KBM-7 (cell line): Measurements from ENCODE around the gene NPR2.

Source experiments
- DNase-seq: peaks from one replicate; pipeline ENCODE4 v3.0.0-alpha.2; 2015
- in situ Hi-C: fragments of 300-500 bp; cut with MboI; formaldehyde crosslinking; loops from 2 replicates; pipeline ENCODE4 v1.14.3; 2020; ENCODE audit warnings: low sequenced_read_pairs, low pct_unique_long_range_greater_than_20kb, mixed read lengths

Gene NPR2

DNA sequence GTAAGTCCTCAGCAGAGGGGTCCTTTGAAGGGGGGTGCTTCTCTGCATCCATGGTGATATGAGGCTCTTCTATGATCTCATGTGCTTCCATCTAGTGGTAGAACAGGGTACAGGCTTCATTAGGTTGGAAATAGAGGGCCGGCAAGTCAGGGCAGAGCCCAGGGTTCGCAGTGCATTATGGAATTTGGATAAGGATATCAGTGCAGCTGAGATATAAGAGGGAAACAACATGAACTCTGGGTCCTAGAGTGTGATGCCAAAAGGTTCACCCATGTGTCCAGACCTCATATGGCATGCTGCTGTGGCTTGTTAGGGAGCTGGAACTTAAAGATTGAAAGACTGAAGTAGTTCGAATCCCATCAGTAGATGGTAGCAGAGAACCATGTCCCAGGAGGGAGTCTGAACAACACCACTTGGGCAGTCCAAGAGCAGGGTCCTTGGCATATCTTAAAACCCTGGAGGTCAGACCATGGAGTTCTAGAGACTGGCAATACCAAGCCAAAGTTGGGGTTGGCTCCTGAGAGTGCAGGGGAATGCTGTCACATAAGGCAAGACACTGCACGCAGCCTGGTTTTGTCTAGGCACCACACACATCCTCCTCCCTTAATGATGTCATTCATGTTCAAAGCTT is 34.8 kb downstream of the NPR2 start:
- in situ Hi-C loops = no loop called here
- DNase-seq = peak; percentile 90

DNA sequence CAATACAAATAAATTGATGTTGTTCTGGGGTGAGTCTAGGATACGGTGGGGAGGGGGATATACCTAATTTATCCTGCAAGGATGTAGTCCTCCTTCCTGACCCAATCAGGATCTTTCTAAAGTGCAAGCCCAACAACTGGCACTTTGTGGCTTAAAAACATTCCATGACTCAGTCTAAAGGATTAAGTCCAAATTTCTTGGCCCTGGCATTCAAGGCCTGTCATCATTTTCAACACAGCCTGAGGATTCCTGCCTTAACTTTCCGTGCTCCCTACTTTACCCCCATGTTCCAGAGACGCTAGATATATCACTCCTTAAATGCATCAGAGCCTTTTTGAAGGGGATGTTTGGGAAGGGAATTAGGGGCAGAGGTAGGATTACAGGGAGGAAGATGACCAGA is 36.1 kb downstream of the NPR2 start:
- no peak for DNase-seq
- in situ Hi-C loops = no loop called here

DNA sequence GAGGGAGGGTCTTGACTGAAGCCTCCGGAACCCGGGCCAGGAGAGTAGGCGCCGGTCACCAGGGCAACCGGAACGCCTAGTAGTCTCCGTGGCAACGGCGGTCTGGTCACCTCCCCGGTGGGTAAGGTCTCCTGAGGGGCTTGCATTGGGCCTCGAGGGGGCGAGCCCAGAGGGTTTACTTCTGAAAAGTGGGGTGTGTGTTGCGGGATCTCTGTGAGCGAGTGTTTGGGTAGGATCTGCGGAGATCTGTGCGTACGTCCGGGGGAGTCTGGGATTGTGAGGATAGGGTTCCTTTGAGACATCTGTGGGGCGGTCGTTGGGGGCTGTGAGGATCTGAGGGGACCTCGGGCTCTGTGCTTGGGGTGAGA is 37.3 kb downstream of the NPR2 start, which contains the start of gene FAM221B:
Gene FAM221B, minus strand, starts transcription at position 17 of the 368 bp plus-strand sequence. CDS start 2,571 bp downstream, outside the sequence.
- in situ Hi-C loops = no loop called here
- no peak for DNase-seq

DNA sequence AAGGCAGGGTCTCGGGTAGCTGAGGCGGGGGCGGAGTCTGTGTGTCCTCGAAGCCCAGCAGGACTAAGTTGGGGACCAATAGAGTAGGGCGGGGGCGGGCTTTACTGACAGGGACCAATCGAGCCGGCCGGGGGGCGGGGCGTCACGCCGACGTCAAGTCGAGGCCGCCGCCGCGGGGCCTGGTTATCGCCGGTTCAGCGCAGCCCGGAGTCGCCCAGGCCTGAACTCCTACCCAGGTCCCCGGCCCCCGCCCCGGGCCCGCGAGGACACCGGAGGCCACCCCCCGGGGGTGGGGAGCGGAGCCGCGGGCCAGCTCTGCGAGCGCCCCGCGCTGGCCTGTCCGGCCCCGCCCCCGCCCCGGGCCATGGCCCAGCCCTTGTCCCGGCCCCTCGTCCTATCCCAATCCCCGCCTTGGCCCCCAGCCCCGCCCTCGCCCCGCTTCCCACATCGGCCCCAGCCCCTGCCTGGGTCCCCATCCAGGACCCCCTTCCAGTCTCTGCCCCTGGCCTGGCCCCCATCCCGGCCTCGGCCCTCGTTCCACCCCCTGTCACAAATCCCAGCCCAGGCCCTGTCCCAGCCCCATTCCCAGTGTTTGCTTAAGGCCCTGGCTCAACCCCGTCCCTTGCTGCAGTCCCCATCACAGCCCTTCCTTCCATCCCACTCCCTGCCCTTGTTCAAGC is 37.8 kb downstream of the NPR2 start, which contains the start of gene TMEM8B:
Gene TMEM8B, plus strand, starts transcription at position 145 of the 680 bp plus-strand sequence. Its CDS starts 220 bp downstream, at position 365.
- in situ Hi-C loops = no loop called here
- peak; percentile 80 for DNase-seq

DNA sequence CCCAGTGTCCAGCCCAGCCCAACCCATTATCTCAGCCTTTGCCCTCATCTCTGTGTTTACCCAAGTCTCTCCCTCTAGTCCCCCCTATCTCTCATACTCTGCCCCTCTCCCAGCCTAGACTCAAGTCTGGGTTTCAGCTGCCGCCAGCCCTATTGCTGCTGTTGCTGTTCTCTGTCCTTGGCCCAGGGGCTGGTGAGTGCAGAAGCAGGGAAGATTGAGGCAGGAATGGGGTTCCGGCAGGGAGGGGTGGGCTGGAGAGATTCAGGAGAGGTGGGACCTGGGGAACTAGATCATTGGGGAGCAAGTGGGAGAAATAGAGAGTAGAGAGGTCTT is 38.3 kb downstream of the NPR2 start:
- DNase-seq = no peak
- in situ Hi-C loops = no loop called here

DNA sequence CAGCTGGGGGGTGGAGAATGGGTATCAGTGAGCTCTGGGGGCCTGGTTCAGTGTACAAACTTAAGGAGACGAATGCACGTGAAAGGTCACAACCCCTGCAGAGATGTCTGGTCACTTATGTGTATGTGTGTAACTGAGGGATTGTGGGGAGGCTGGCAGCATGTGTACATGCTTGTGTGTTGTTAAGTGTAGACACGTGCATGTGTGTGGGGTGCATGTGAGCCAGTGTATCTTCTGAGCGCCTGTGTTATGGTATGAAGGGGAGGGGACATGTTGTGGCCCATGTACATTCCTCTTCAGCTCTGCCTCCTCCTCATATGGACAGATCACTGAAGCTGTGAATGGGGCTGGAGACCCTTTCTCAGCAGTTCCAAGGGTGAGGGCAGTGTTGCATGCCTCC is 39.6 kb downstream of the NPR2 start:
- in situ Hi-C loops = no loop called here
- no peak for DNase-seq

DNA sequence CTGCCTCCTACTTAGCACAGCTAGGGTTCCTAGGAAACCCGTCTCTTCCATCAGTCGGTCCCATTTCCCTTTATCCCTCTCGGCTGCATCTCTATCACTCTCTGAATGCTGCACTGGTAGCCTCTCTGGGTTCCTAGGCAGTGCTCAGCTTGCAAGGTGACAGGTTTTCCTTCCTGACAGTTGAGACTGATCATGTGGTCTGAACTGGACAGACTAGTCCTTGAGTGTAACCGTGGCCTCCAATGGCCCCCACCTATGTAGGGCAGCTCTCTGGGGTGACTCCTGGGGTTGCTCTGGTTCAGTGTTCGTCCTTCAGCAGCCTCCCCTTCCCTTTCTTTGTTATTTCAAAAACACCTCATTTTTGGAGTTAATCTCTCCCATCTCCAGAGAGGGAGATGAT is 41.4 kb downstream of the NPR2 start:
- DNase-seq = no peak

DNA sequence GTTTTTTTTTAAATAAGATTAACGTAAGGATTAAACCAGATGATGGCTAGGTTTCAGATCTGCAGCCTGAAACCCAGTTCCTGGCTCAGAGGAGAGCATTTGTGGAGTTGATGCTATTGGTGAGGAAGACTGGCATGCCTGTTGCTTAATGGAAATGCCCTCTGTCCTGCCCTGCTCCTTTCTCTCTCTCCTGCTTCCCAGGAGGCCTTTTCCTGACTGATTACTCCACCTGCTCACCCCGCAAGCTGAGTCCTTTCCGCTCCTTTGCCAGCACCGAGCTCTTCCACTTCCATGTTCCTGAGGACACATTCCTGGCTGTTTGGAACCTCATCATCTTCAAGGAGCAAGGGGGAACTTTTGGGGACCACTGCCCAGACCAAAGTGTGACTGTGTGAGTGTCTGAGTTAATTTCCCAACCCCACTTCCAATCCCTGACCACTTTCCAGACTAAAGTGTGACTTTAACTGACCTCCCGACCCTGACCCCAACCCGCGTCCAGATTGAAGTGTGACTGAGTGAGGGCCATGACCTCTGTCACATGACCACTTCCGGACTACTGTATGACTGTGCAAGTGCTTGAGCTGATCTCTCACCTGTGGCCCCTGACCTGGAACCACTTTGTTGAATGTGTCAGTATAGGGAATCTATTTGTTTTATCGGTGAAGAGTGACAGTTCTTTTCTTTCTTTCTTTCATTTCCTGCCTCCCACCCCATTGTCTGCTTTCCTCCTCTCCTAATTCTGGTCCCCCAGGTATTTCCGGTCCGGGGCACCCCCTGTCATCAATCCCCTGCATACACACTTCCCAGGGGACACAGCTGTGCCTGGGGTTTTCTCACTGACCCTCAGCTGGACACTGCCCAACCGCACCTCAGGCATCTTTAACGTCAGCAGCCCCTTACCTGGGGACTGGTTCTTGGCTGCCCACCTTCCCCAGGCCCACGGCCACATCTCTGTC is 43.1 kb downstream of the NPR2 start:
- in situ Hi-C loops = no loop called here
- no peak for DNase-seq

More for the DNA sequence above, 41.4 kb downstream of the NPR2 start:
- in situ Hi-C loops = no loop called here

DNA sequence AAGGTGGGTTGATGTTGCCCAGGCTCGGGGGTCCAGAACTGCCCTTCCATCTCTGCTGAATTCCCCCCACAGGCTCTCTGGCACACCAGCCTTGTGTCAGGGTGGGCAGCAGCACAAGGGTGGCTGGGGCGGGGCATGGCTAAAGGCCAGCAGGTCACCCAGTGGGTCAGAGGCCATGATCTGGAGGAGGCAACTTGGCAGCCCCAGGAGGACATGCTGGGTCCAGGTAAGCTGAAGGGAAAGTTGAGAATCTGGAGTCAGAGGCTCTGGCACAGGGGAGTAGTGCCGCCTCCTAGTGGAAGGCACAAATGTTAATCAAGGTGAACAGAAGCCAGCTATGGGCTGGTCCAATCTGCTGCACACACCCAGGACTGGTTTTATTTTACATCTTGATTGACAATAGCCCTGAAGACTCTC is 43.8 kb downstream of the NPR2 start:
- in situ Hi-C loops = no loop called here
- DNase-seq = peak; percentile 24

DNA sequence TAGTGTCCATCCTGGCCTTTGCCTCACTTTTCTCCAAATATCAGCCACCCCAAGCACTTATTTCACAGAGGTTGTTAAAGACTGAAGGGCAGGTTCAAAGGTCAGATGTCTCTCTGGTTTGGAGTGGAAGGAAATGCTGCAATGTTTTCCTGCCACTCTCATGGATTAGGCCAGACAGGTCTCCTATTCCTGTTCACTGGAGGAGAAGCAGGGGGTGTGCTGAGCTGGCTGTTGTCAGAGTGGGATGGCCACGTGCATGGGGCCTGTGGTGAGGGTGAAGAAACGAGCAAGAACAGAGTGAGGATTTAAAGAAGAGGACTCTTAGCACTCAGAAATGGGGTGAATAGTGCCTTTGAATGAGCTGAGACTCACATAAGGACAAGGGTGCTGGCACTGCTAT is 44.4 kb downstream of the NPR2 start:
- in situ Hi-C loops = no loop called here
- DNase-seq = no peak

DNA sequence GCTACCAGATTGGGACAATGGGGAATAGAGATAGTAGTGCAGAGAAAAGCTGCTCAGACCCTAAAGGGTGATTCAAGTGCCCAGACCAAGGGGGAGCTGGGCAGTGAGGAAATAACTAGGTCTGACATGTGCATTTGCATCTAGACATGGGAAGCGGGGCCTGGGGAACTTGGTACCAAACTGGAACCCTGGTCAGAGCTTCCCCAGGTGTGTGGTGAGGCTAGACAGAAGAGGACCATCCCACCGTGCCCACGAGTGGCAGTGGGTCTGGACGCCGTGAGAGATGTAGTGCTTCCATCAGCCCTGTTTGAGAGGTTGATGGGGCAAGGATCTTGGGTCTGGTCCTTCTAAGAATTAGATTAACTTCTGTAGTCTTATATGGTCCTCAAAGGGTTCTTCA is 45.2 kb downstream of the NPR2 start:
- in situ Hi-C loops = no loop called here
- no peak for DNase-seq

DNA sequence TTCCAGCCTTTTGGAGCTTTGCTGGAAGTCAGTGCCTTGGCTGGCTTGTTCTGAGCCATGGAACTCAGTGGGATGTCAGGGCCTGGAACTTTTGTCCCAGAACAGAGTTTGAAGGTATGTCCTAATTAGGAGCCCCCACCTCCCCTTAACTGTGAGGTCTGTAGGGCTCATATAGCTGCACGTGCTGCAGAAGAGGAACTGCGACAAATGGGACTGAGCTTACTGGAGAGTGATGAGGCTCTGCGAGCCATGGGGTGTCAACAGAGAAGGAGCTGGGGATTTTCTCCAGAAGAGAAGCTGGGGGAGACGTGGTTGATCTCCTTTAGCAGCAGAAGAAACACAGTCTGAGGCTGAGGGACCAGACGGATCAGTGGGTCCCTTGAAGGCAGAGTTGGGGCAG is 48.5 kb downstream of the NPR2 start:
- in situ Hi-C loops = no loop called here
- no peak for DNase-seq

DNA sequence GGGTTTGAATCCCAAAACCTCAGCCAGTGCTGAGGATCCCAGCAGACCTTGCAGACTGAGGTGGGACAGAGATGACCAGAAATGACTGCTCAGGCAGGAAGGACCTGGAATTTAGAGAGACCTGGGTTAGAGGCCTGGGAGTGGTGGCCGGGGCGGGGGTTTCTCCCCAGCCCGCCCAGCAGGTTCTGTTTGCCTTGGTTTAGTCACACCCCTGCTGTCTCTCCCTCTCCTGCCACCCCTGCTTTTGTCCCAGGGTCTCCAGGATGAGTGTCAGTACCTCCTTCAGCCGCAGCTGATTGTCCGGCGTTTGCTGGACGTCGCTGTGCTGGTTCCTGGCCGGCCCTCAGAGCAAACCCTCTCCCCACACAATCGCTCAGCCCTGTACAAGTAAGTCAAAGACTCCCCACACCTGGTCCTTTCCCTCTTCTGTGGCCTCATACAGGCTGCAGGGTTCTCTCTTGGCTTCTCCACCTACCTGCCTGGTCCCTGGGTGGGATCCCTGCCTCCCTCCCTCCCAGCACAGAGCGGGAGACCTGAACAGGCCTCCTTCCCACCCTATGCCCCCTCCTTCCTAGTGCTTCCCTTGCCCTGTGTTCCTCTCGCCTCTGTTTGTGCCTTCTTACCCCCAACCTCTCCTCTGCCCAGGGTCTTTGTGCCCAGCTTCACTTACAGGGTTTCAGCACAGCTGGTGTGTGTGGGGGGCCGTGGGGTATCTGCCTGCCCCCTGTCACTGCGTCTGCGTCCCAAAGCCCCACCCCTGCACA is 49.7 kb downstream of the NPR2 start:
- no peak for DNase-seq
- in situ Hi-C loops = no loop called here

DNA sequence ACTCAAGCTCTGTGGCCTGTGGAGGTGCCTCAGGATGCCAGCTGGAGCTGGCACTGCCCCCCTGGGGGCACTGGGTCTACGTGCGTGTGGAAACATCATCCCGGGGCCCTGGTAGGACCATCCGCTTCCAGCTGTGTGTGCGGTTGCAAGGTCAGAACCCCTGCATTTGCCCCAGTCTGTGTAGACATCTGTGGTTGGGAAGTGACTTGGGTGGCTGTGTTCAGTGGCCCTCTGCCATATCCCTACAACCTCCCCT is 50.2 kb downstream of the NPR2 start:
- no peak for DNase-seq
- in situ Hi-C loops = no loop called here

DNA sequence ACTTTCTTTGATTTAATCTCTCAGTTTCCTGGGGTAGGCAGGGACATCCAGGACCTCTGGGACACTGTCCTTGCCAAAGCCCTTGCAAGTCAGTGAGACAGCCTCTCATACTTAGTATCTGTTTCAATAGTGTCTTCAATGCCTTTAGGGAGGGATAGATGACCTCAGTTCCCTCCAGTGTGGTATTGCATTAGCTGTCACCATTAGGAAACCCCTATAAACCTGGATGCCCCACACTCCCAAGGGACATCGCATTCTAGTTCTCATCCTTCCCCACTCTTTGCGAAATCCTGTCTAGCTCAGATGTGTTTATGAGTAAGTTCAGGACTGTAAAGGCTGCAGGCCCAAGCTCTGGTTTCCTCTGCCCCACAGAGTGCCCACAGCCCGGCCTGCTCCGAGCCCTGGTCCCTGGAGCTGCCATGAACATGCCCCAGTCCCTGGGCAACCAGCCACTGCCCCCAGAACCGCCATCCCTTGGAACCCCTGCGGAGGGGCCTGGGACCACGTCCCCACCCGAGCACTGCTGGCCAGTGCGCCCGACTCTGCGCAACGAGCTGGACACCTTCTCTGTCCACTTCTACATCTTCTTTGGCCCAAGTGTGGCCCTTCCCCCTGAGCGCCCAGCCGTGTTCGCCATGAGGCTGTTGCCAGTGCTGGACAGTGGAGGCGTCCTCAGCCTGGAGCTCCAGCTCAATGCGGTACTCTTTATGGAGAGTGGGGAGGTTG is 50.8 kb downstream of the NPR2 start:
- in situ Hi-C loops = no loop called here
- no peak for DNase-seq

DNA sequence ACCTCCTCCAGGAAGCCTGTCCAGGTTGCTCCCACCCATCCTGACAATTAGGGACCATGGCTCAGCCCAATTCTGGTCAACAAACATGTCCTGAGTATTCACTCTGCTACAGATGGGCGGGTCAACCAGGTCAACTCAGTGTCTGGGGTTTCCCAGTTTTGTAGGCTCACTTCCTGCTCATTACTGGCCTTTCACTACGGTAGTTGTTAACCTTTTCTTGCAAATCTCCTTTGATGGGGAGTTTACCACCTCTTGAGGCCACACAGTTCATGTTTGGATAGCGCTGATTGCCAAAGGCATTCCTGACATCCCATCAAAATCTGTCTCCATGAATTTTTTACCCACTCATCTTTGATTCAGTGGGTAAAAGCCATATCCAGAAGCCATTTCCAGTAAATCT is 51.4 kb downstream of the NPR2 start:
- no peak for DNase-seq
- in situ Hi-C loops = no loop called here

DNA sequence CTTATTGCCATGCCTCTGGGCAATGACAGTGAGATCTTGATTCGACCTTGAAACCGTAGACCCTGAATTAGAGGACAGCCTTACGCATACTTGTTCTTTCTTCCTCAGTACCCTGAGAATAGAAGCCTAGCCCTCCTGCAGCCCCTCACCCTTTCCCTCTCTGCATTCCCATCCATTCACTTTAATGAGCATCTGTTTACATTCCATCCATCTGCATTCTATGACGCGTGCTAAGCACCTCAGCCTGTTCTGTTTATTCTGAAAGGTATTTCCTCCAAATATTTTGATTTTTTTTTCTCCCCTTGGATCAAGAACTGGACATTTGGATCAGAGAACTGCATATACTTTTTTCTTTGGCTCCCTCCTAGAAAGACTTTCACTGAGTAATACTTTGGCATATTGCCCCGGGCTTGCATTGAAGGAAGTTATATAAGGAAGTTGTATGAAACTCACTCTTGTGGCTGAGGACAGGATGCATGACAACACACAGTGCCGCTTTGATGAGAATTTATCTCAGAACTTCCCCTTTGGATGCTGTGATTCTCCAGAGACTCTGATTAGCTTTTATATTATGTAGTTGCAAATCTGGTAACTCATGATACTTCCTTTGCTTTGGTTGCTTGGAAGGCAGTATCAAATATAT is 53.4 kb downstream of the NPR2 start:
- DNase-seq = peak; percentile 91
- in situ Hi-C loops = no loop called here
